ENCODE data around the gene SPATA4. TPM values are rescaled to one million over a fixed set of nuclear protein-coding genes. Genes with fewer than 3 reads are reported as not detected.

SPATA4 gene
- total RNA-seq: not detected in 2 replicates

DNA sequence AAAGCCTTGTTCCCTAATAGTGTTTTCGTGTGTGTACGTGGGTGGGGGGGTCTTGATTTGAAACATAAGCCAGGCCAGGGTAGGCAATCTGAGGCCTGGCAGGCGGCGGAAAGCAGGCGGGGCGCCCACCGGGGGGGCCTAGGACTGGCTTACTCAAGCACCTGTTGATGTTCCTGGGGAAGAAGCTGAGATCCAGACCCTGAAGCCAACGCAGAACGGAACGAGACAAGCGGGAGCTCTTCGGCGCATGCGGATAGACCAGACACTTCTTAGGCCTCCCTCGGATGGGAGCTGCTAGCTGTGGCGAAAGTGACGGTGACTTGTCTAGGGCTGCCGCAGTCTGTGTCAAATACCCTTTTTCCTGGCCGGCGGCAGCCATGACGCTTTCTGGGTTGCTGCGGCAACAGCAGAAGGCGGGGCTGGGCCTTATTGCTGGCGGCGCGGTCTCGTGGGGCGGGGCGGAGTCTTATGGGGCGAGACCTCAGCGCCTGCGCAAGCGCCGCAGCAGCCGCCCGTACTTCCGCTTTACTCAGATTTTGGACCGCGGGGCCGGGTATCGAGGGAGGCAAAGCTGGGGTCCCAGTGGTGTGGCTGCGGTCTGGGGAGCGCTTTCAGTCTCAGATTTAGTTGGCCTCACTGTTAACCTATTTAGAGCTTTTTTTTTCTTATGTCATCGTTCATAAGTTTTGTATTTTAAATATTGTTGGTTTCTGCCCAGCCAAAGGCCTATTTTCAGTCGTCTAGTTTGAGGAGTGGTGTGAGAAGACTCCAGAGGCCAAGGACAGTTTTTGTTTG, at the start of gene SPATA4:
SPATA4 (minus strand) TSS at position 402 of the 795 bp plus-strand sequence; CDS start at position 379, 23 bp downstream.

Other genes with a start within 250 kb of the SPATA4 start
- 0.09 and 0.21 TPM in 2 replicates for gene WDR17, start 129.7 kb downstream of the SPATA4 start, total RNA-seq
- not detected in 2 replicates for gene ASB5, start 73.6 kb upstream of the SPATA4 start, total RNA-seq
- gene SPCS3, start 124.4 kb upstream of the SPATA4 start, total RNA-seq: 64.8 and 78.9 TPM in 2 replicates

Data from airway epithelial cell (primary cell).